Right lobe of liver (tissue), 4 donors: Measurements from ENCODE around the gene TPRX1.

Source experiments
- POLR2A ChIP-seq: fragments of 450-650 bp; IDR thresholded peaks from one replicate; pipeline ENCODE4 v1.6.1; 2017; ENCODE audit warnings: antibody characterized with exemption, mild to moderate bottlenecking
- TF ChIP-seq, protein P1 (sequence below), 4 donors: fragments of 200-600 bp in 3 of 4; fragments of 450-650 bp in 1 of 4; IDR thresholded peaks; one replicate each; pipeline versions ENCODE4 v1.5.1 to v1.8.0; 2016 to 2022; ENCODE audit warnings: antibody characterized with exemption in 4 of 4, mild to moderate bottlenecking in 2 of 4
- donor health status: DM: no; HTN: no; CAD: no.
- donor health status: DM: no; HTN: no; CAD: no.
- donor health status: DM: no; HTN: yes; CAD: no.

- TF ChIP-seq, protein P1, sequence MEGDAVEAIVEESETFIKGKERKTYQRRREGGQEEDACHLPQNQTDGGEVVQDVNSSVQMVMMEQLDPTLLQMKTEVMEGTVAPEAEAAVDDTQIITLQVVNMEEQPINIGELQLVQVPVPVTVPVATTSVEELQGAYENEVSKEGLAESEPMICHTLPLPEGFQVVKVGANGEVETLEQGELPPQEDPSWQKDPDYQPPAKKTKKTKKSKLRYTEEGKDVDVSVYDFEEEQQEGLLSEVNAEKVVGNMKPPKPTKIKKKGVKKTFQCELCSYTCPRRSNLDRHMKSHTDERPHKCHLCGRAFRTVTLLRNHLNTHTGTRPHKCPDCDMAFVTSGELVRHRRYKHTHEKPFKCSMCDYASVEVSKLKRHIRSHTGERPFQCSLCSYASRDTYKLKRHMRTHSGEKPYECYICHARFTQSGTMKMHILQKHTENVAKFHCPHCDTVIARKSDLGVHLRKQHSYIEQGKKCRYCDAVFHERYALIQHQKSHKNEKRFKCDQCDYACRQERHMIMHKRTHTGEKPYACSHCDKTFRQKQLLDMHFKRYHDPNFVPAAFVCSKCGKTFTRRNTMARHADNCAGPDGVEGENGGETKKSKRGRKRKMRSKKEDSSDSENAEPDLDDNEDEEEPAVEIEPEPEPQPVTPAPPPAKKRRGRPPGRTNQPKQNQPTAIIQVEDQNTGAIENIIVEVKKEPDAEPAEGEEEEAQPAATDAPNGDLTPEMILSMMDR (IDR thresholded peaks at IDR 0.05) = peak; percentile 54 to 84 (median 78)
- no peak for TF ChIP-seq POLR2A
Observed at GRCh38 chr19:47790398-47790814, 13.9 kb downstream of the TPRX1 start.
